H1 (cell line): ENCODE measurements around the gene C11orf98. TPM values are rescaled to one million over a fixed set of nuclear protein-coding genes. Genes with fewer than 3 reads are reported as not detected.

Experiments used
- CTCF ChIA-PET: fragments of 300-600 bp; sonication (Branson Sonifier 250); formaldehyde crosslinking; loops from one replicate; lab custom pipeline; 2021; ENCODE audit not compliant: partially characterized antibody; lab: Charles Lee
- POLR2A ChIA-PET: fragments of 300-600 bp; sonication (Branson Sonifier 250); formaldehyde crosslinking; loops from one replicate; lab custom pipeline; 2021; ENCODE audit warnings: inconsistent platforms; ENCODE audit not compliant: partially characterized antibody; lab: Charles Lee
- DNase-seq, 2 experiments: peaks; one replicate each; pipeline versions ENCODE4 v3.0.0 to v3.0.0-alpha.2; 2010 to 2022; ENCODE audit warnings: low spot score in 2 of 2, low read depth in 1 of 2, mixed read lengths in 1 of 2
- FAIRE-seq: peaks from 2 replicates; lab custom pipeline; 2011; peaks lifted over from hg19 to GRCh38; lab: Jason Lieb, UNC
- H2AFZ ChIP-seq: 2 replicates; pipeline ENCODE4 v1.8.1; 2012; ENCODE audit warnings: low read length, inconsistent platforms
- H2AK5ac ChIP-seq: 2 replicates; pipeline ENCODE4 v1.6.1; 2013; ENCODE audit warnings: low read depth, low read length
- H2BK120ac ChIP-seq: replicated peaks from 2 replicates; pipeline ENCODE3; 2013; ENCODE audit warnings: low read depth, low read length, inconsistent platforms
- H2BK12ac ChIP-seq: 2 replicates; pipeline ENCODE4 v1.6.1; 2013; ENCODE audit warnings: low read depth, low read length
- H2BK15ac ChIP-seq: 2 replicates; pipeline ENCODE4 v1.6.1; 2013; ENCODE audit warnings: low read length
- H2BK20ac ChIP-seq: 2 replicates; pipeline ENCODE4 v1.6.1; 2013; ENCODE audit warnings: low read length
- H2BK5ac ChIP-seq: 2 replicates; pipeline ENCODE4 v1.6.1; 2013; ENCODE audit warnings: low read depth, low read length
- H3K14ac ChIP-seq: 2 replicates; pipeline ENCODE4 v1.6.1; 2013; ENCODE audit warnings: inconsistent platforms; ENCODE audit not compliant: insufficient read length
- H3K18ac ChIP-seq: 2 replicates; pipeline ENCODE4 v1.6.1; 2013; ENCODE audit warnings: low read length; ENCODE audit errors: extremely low read depth
- H3K23ac ChIP-seq: 2 replicates; pipeline ENCODE4 v1.6.1; 2013; ENCODE audit warnings: inconsistent platforms; ENCODE audit not compliant: insufficient read length
- H3K23me2 ChIP-seq: 2 replicates; pipeline ENCODE4 v1.6.1; 2013; ENCODE audit warnings: low read depth, low read length
- H3K27ac ChIP-seq: 2 replicates; pipeline ENCODE4 v1.6.1; 2011; ENCODE audit warnings: low read depth, low read length, inconsistent platforms
- H3K27me3 ChIP-seq, 4 experiments: replicated peaks in 1 of 4; 1 replicate in 1 of 4; 2 replicates in 3 of 4; pipeline versions ENCODE4 v1.6.1 to v1.8.1; 2011 to 2013; ENCODE audit warnings: low read length in 3 of 4, mild to moderate bottlenecking in 3 of 4, inconsistent platforms in 2 of 4, mixed read lengths in 2 of 4, moderate library complexity in 1 of 4; ENCODE audit not compliant: control insufficient read depth in 3 of 4, insufficient read depth in 3 of 4; ENCODE audit errors: extremely low read depth in 1 of 4
- H3K36me3 ChIP-seq, 4 experiments: 2 replicates each; pipeline versions ENCODE4 v1.6.1 to v1.8.1; 2011 to 2013; ENCODE audit warnings: mild to moderate bottlenecking in 4 of 4, low read length in 3 of 4, moderate library complexity in 2 of 4, control low read depth in 1 of 4, inconsistent platforms in 1 of 4; ENCODE audit not compliant: insufficient read depth in 4 of 4, control insufficient read depth in 2 of 4
- H3K4ac ChIP-seq: replicated peaks from 2 replicates; pipeline ENCODE3; 2013; ENCODE audit warnings: low read length, low read depth, mixed read lengths, inconsistent platforms; ENCODE audit not compliant: insufficient read length
- H3K4me1 ChIP-seq, 4 experiments: replicated peaks in 1 of 4; 1 replicate in 1 of 4; 2 replicates in 3 of 4; pipeline versions ENCODE4 v1.6.1 to v1.8.1; 2011 to 2013; ENCODE audit warnings: low read length in 3 of 4, inconsistent platforms in 2 of 4, mixed read lengths in 1 of 4; ENCODE audit not compliant: insufficient read depth in 4 of 4, control insufficient read depth in 3 of 4
- H3K4me2 ChIP-seq, 2 experiments: 2 replicates each; pipeline versions ENCODE4 v1.6.1 to v1.8.1; 2011 to 2013; ENCODE audit warnings: low read depth in 2 of 2, low read length in 2 of 2, control low read depth in 1 of 2, inconsistent platforms in 1 of 2, mild to moderate bottlenecking in 1 of 2; ENCODE audit not compliant: insufficient read depth in 1 of 2
- H3K4me3 ChIP-seq, 4 experiments: fragments of 200-600, 300-600 bp in 1 of 4; sonication (generic), shearing (Covaris generic), sonication (Bioruptor Twin) in 1 of 4; 2 replicates each; pipeline versions ENCODE4 v1.5.1 to v1.8.1; 2011 to 2016; ENCODE audit warnings: low read length in 4 of 4, low read depth in 3 of 4, control low read depth in 2 of 4, inconsistent platforms in 2 of 4, mild to moderate bottlenecking in 2 of 4, mixed read lengths in 1 of 4, moderate library complexity in 1 of 4; ENCODE audit not compliant: insufficient read depth in 2 of 4; ENCODE audit errors: extremely low read depth in 1 of 4
- H3K56ac ChIP-seq: replicated peaks from 2 replicates; pipeline ENCODE3; 2013; ENCODE audit warnings: low read depth, mild to moderate bottlenecking, mixed read lengths, low read length, inconsistent platforms; ENCODE audit not compliant: insufficient read length
- H3K79me1 ChIP-seq: 2 replicates; pipeline ENCODE4 v1.6.1; 2013; ENCODE audit warnings: low read depth, low read length, control low read depth
- H3K79me2 ChIP-seq, 2 experiments: 2 replicates each; pipeline versions ENCODE4 v1.6.1 to v1.8.1; 2012 to 2013; ENCODE audit warnings: low read length in 2 of 2, mild to moderate bottlenecking in 2 of 2, inconsistent platforms in 1 of 2; ENCODE audit not compliant: insufficient read depth in 2 of 2, control insufficient read depth in 1 of 2
- H3K9ac ChIP-seq, 4 experiments: replicated peaks in 1 of 4; 1 replicate in 1 of 4; 2 replicates in 3 of 4; pipeline versions ENCODE4 v1.6.1 to v1.8.1; 2011 to 2013; ENCODE audit warnings: low read depth in 3 of 4, low read length in 3 of 4, control low read depth in 2 of 4, mild to moderate bottlenecking in 2 of 4, moderate library complexity in 2 of 4, inconsistent platforms in 1 of 4; ENCODE audit errors: extremely low read depth in 1 of 4
- H3K9me3 ChIP-seq, 2 experiments: 2 replicates each; pipeline versions ENCODE4 v1.6.1 to v1.8.1; 2012 to 2013; ENCODE audit warnings: mild to moderate bottlenecking in 2 of 2, moderate library complexity in 2 of 2, control low read depth in 1 of 2, inconsistent platforms in 1 of 2, low read depth in 1 of 2, low read length in 1 of 2, mixed read lengths in 1 of 2; ENCODE audit not compliant: insufficient read depth in 2 of 2
- H4K20me1 ChIP-seq, 2 experiments: replicated peaks in 1 of 2; 2 replicates each; pipeline versions ENCODE3 to v1.8.1; 2011 to 2013; ENCODE audit warnings: inconsistent platforms in 2 of 2, low read length in 2 of 2, mild to moderate bottlenecking in 1 of 2; ENCODE audit not compliant: insufficient read depth in 2 of 2, control insufficient read depth in 1 of 2
- H4K5ac ChIP-seq: 2 replicates; pipeline ENCODE4 v1.6.1; 2013; ENCODE audit warnings: low read length, low read depth, mixed read lengths, inconsistent platforms; ENCODE audit not compliant: insufficient read length
- H4K8ac ChIP-seq: 2 replicates; pipeline ENCODE4 v1.8.0; 2013; ENCODE audit warnings: mild to moderate bottlenecking, moderate library complexity, low read length, inconsistent platforms; ENCODE audit not compliant: insufficient read depth; ENCODE audit errors: extremely low read depth
- H4K91ac ChIP-seq: replicated peaks from 2 replicates; pipeline ENCODE3; 2013; ENCODE audit warnings: low read length, mixed read lengths, inconsistent platforms; ENCODE audit not compliant: insufficient read length
- ASH2L ChIP-seq: fragments of 200-600, 300-600 bp; sonication (generic); IDR thresholded peaks from one replicate; pipeline ENCODE4 v1.7.1; 2017; ENCODE audit warnings: low read length
- HDAC6 ChIP-seq: IDR thresholded peaks from one replicate; pipeline ENCODE4 v1.7.1; 2012; ENCODE audit warnings: low read depth, mild to moderate bottlenecking, inconsistent platforms, low read length, moderate library complexity
- WGBS, 2 experiments: shearing (Covaris generic) in 1 of 2; methylation state at CpG; one replicate each; pipeline versions ENCODE4 v1.1.6 to v1.1.7; 2013 to 2015; ENCODE audit warnings: low lambda C conversion rate in 2 of 2, mixed read lengths in 2 of 2, inconsistent platforms in 1 of 2, low coverage in 1 of 2, missing lambda C conversion rate in 1 of 2; ENCODE audit not compliant: insufficient replicate concordance in 2 of 2, insufficient coverage in 1 of 2, insufficient read length in 1 of 2; ENCODE audit errors: extremely low coverage in 1 of 2, missing lambda C conversion rate in 1 of 2; 5-methylcytosine and 5-hydroxymethylcytosine counted together
- polyA plus RNA-seq, 7 experiments: library from polyadenylated mRNA; depleted of rRNA in 3 of 7; stranded (reverse) in 5 of 7; unstranded in 2 of 7; fragments of >200 nt in 5 of 7; fragments of 200-250 nt in 2 of 7; gene quantifications; 1 replicate in 5 of 7; 2 replicates in 1 of 7; 4 replicates in 1 of 7; pipeline versions ENCODE4 v1.2.1 to v1.2.3, GENCODE V29; 2011 to 2013; ENCODE audit warnings: missing spikeins in 2 of 7, mixed read lengths in 2 of 7
- total RNA-seq: library from RNA; stranded (reverse); fragmentation: NEBNext Ultra II Directional; extraction: Animal tissue kit (Norgen Biotek cat#: 25700); gene quantifications from 2 replicates; pipeline ENCODE4 v1.2.1, GENCODE V29; 2021
- TF ChIP-seq, protein P1 (sequence below): IDR thresholded peaks from 2 replicates; pipeline ENCODE4 v1.6.1; 2012; ENCODE audit warnings: inconsistent platforms
- TF ChIP-seq, protein P2 (sequence below): IDR thresholded peaks from 2 replicates; pipeline ENCODE4 v1.6.1; 2012; ENCODE audit warnings: inconsistent platforms

Gene C11orf98
- total and polyA plus RNA-seq, 2 of the 8 experiments (the other 6 are each of a cell fraction or from before 2014, with no cell fraction given) = 68.0 to 171 TPM

DNA sequence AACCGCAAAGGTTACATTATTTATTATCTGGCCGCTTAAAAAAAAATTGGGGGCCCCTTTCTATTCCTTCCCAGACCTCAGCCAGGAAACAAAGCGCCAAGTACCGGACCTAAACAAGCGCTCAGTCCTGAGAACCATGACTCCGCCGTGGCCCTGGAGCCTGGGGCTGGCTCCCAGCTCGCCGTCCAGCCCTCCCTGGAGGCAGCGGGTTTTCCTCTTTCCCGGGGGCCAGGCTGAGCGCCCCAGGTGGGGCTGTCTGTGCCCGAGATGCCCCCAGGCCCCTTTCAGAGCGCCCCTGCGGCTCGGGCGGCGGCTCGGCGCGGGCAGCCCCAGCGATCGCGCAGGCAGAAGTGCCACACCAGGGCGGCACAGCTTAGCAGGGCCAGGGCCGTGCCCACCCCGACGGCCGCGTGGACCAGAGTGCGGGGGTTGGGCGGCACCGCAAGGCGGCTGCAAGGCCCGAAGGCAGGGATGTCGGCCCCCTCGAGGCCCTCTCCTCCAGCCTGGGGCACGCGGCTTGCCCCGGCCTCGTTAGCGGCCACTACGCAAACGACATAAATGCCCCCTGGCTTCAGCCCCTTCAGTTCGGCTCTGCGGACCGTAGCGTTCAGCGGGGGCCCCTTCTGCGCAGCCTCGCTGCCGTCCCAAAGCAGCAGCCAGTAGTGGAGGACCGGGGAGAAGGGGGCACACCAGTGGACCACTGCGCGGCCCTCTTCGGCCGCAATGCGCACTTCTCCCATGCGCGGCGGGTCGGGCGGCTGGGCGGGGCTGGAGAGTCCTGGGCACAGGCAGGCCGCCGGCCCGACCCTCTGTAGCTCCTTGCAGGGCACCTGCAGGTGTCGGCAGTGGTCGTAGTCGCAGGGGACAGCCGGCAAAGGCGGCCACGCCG, 22.7 kb upstream of the C11orf98 start:
- Histone ChIP-seq H3K4me2 (peak overlapping the region in 1 of 2 experiments; percentile 1; a peak in 1 of 4 replicates), H3K18ac (no peak overlapping the region), H3K14ac (no peak overlapping the region), H3K36me3 (peaks cover 9 to 22% (median 20%) of the 10 kb centered on the region in 4 experiments; a peak in 6 of 8 replicates), H3K4me3 (no peak overlapping the region), H2BK20ac (no peak overlapping the region), H3K27ac (no peak overlapping the region), H3K79me1 (no peaks in the 10 kb centered on the region), H2AK5ac (no peak overlapping the region), H4K5ac (no peak overlapping the region), H4K91ac (no peak overlapping the region), H2BK12ac (no peak overlapping the region), H3K9me3 (no peaks in the 10 kb centered on the region), H4K8ac (peak overlapping the region; percentile 88), H3K56ac (no peak overlapping the region), H2AFZ (no peak overlapping the region; the same call in 1 of the 2 replicates), H2BK120ac (no peak overlapping the region), H3K4ac (no peak overlapping the region), H4K20me1 (peaks cover 0 to 6% of the 10 kb centered on the region in 2 experiments), H3K9ac (no peak overlapping the region), H3K27me3 (no peaks in the 10 kb centered on the region), H2BK15ac (no peak overlapping the region), H3K4me1 (peaks cover 0 to 4% (median 0%) of the 10 kb centered on the region in 4 experiments; a peak in 2 of 7 replicates), H3K23me2 (no peaks in the 10 kb centered on the region), H3K23ac (no peak overlapping the region), H3K79me2 (no peaks in the 10 kb centered on the region), H2BK5ac (no peak overlapping the region)
- POLR2A ChIA-PET = interaction anchor here (0.6 to 61.4 kb wide), 12 partner anchors 8 to 295 kb away, joined by 3 to 2041 read pairs (median 3); partner anchors contain the start of genes B3GAT3, BSCL2, C11orf98 and CSKMT
- no peak for FAIRE-seq
- 85% methylated on average over 41 of the region's 74 CpGs; no CpG with 5 or more reads in 1 of the 2 experiments for WGBS, 2 experiments
- CTCF ChIA-PET = interaction anchor here (0.9 to 4.8 kb wide), 6 partner anchors 11 to 76 kb away, joined by 3 to 35 read pairs (median 4); partner anchors contain the start of genes BSCL2 and GNG3
- no peak for DNase-seq
- TF ChIP-seq, protein P1, sequence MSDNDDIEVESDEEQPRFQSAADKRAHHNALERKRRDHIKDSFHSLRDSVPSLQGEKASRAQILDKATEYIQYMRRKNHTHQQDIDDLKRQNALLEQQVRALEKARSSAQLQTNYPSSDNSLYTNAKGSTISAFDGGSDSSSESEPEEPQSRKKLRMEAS = peak; percentile 82
- TF ChIP-seq ASH2L (peak; percentile 30), HDAC6 (no peak)
- TF ChIP-seq, protein P2, sequence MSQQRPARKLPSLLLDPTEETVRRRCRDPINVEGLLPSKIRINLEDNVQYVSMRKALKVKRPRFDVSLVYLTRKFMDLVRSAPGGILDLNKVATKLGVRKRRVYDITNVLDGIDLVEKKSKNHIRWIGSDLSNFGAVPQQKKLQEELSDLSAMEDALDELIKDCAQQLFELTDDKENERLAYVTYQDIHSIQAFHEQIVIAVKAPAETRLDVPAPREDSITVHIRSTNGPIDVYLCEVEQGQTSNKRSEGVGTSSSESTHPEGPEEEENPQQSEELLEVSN = peak; percentile 65
